H9 (cell line): ENCODE data around the gene SH2B2. TPM values are rescaled to one million over a fixed set of nuclear protein-coding genes. Genes with fewer than 3 reads are reported as not detected.
A peak's percentile ranks its signal among the peaks of the same experiment; 100 is the strongest.

Source experiments
- DNase-seq: peaks from one replicate; pipeline ENCODE4 v3.0.0-alpha.2; 2017
- H2AFZ ChIP-seq: one replicate; pipeline ENCODE4 v1.6.1; 2013; ENCODE audit warnings: mild to moderate bottlenecking, low read length, control low read depth, moderate library complexity
- H2AK5ac ChIP-seq: 2 replicates; pipeline ENCODE4 v1.6.1; 2013; ENCODE audit warnings: low read length, control low read depth, mixed read lengths; ENCODE audit not compliant: insufficient read length
- H2BK120ac ChIP-seq: one replicate; pipeline ENCODE4 v1.6.1; 2013; ENCODE audit warnings: low read depth, mild to moderate bottlenecking, low read length, control low read depth, inconsistent platforms; ENCODE audit not compliant: poor library complexity, severe bottlenecking
- H2BK12ac ChIP-seq: 2 replicates; pipeline ENCODE4 v1.6.1; 2013; ENCODE audit warnings: low read length, control low read depth, mixed read lengths, low read depth; ENCODE audit not compliant: insufficient read length
- H2BK15ac ChIP-seq: 2 replicates; pipeline ENCODE4 v1.6.1; 2013; ENCODE audit warnings: low read depth, low read length, control low read depth
- H2BK20ac ChIP-seq: one replicate; pipeline ENCODE4 v1.6.1; 2013; ENCODE audit warnings: low read depth, mild to moderate bottlenecking, low read length, control low read depth, inconsistent platforms; ENCODE audit not compliant: poor library complexity, severe bottlenecking
- H2BK5ac ChIP-seq: 2 replicates; pipeline ENCODE4 v1.6.1; 2013; ENCODE audit warnings: low read length, control low read depth, mixed read lengths; ENCODE audit not compliant: insufficient read length
- H3K14ac ChIP-seq: 2 replicates; pipeline ENCODE4 v1.6.1; 2013; ENCODE audit warnings: low read length, control low read depth; ENCODE audit not compliant: insufficient read depth
- H3K18ac ChIP-seq: 2 replicates; pipeline ENCODE4 v1.6.1; 2013; ENCODE audit warnings: low read depth, mild to moderate bottlenecking, mixed read lengths, low read length, control low read depth; ENCODE audit not compliant: insufficient read length
- H3K23ac ChIP-seq: 2 replicates; pipeline ENCODE4 v1.6.1; 2013; ENCODE audit warnings: low read length, control low read depth, mixed read lengths, low read depth; ENCODE audit not compliant: insufficient read length
- H3K23me2 ChIP-seq: 2 replicates; pipeline ENCODE4 v1.6.1; 2013; ENCODE audit warnings: low read depth, mild to moderate bottlenecking, mixed read lengths, low read length, control low read depth; ENCODE audit not compliant: insufficient read length, poor library complexity, severe bottlenecking
- H3K27ac ChIP-seq: 2 replicates; pipeline ENCODE4 v1.5.1; 2013; ENCODE audit warnings: low read length, control low read depth, mixed read lengths, low read depth; ENCODE audit not compliant: insufficient read length
- H3K27me3 ChIP-seq: 2 replicates; pipeline ENCODE4 v1.6.1; 2013; ENCODE audit warnings: low read length, control low read depth, inconsistent platforms; ENCODE audit not compliant: insufficient read depth
- H3K4ac ChIP-seq: 2 replicates; pipeline ENCODE4 v1.6.1; 2013; ENCODE audit warnings: low read depth, mild to moderate bottlenecking, control low read depth, inconsistent platforms, low read length, moderate library complexity
- H3K4me1 ChIP-seq: 2 replicates; pipeline ENCODE4 v1.6.1; 2013; ENCODE audit warnings: low read length, control low read depth, inconsistent platforms; ENCODE audit not compliant: insufficient read depth
- H3K4me2 ChIP-seq: 2 replicates; pipeline ENCODE4 v1.6.1; 2013; ENCODE audit warnings: low read length, control low read depth, mixed read lengths; ENCODE audit not compliant: insufficient read length, insufficient read depth
- H3K56ac ChIP-seq: 2 replicates; pipeline ENCODE4 v1.6.1; 2013; ENCODE audit warnings: low read depth, mild to moderate bottlenecking, mixed read lengths, low read length, control low read depth; ENCODE audit not compliant: insufficient read length
- H3K79me1 ChIP-seq: 2 replicates; pipeline ENCODE4 v1.6.1; 2013; ENCODE audit warnings: low read depth, mild to moderate bottlenecking, moderate library complexity, low read length, control low read depth, inconsistent platforms; ENCODE audit not compliant: insufficient read depth, poor library complexity, severe bottlenecking
- H3K79me2 ChIP-seq: 2 replicates; pipeline ENCODE4 v1.6.1; 2013; ENCODE audit warnings: low read length, control low read depth, inconsistent platforms; ENCODE audit not compliant: insufficient read depth
- H3K9ac ChIP-seq: 2 replicates; pipeline ENCODE4 v1.6.1; 2013; ENCODE audit warnings: low read length, control low read depth, mixed read lengths; ENCODE audit not compliant: insufficient read length; ENCODE audit errors: extremely low read depth
- H3K9me3 ChIP-seq: one replicate; pipeline ENCODE4 v1.6.1; 2013; ENCODE audit warnings: low read depth, low read length, inconsistent platforms; ENCODE audit not compliant: control insufficient read depth
- H3T11ph ChIP-seq: one replicate; pipeline ENCODE4 v1.6.1; 2013; ENCODE audit warnings: mild to moderate bottlenecking, low read length, control low read depth, inconsistent platforms
- H4K20me1 ChIP-seq: one replicate; pipeline ENCODE4 v1.6.1; 2013; ENCODE audit not compliant: control insufficient read depth, insufficient read length, insufficient read depth
- H4K5ac ChIP-seq: 2 replicates; pipeline ENCODE4 v1.6.1; 2013; ENCODE audit warnings: low read depth, mild to moderate bottlenecking, mixed read lengths, low read length, control low read depth; ENCODE audit not compliant: insufficient read length
- H4K8ac ChIP-seq: replicated peaks from 2 replicates; pipeline ENCODE4 v1.6.1; 2013; ENCODE audit warnings: low read length, control low read depth, mixed read lengths, low read depth; ENCODE audit not compliant: insufficient read length
- H4K91ac ChIP-seq: 2 replicates; pipeline ENCODE4 v1.6.1; 2013; ENCODE audit warnings: low read depth, mild to moderate bottlenecking, moderate library complexity, mixed read lengths, low read length, control low read depth; ENCODE audit not compliant: insufficient read length
- H3K27ac Mint-ChIP-seq, 3 experiments: 2 replicates in 2 of 3; 3 replicates in 1 of 3; pipeline ENCODE4 v1.8.0; 2020 to 2021; ENCODE audit warnings: mixed read lengths in 3 of 3, mild to moderate bottlenecking in 1 of 3, moderate library complexity in 1 of 3
- H3K27me3 Mint-ChIP-seq: 2 replicates; pipeline ENCODE4 v1.8.0; 2021; ENCODE audit warnings: low read depth, mild to moderate bottlenecking, moderate library complexity, mixed read lengths
- H3K36me3 Mint-ChIP-seq, 3 experiments: 2 replicates in 2 of 3; 3 replicates in 1 of 3; pipeline ENCODE4 v1.8.0; 2020 to 2021; ENCODE audit warnings: low read depth in 3 of 3, mixed read lengths in 3 of 3; ENCODE audit not compliant: insufficient read depth in 1 of 3
- H3K4me1 Mint-ChIP-seq, 2 experiments: 2 replicates each; pipeline ENCODE4 v1.8.0; 2020; ENCODE audit warnings: mixed read lengths in 2 of 2
- H3K4me3 Mint-ChIP-seq, 2 experiments: 2 replicates in 1 of 2; 3 replicates in 1 of 2; pipeline ENCODE4 v1.8.0; 2020 to 2021; ENCODE audit warnings: mild to moderate bottlenecking in 2 of 2, mixed read lengths in 2 of 2, moderate library complexity in 1 of 2
- H3K9me3 Mint-ChIP-seq, 2 experiments: 2 replicates in 1 of 2; 3 replicates in 1 of 2; pipeline ENCODE4 v1.8.0; 2020; ENCODE audit warnings: mild to moderate bottlenecking in 2 of 2, mixed read lengths in 2 of 2, moderate library complexity in 1 of 2
- WGBS: extraction: QIAGEN DNeasy Blood & Tissue Kit; methylation state at CpG from one replicate; pipeline ENCODE4 v1.1.7; 2013; ENCODE audit warnings: missing lambda C conversion rate, low lambda C conversion rate, mixed read lengths; ENCODE audit not compliant: insufficient read length; ENCODE audit errors: extremely low coverage; 5-methylcytosine and 5-hydroxymethylcytosine counted together
- total RNA-seq: library from RNA; stranded (reverse); gene quantifications from 2 replicates; pipeline ENCODE4 v1.2.1, GENCODE V29; 2021
- TF ChIP-seq, protein P1 (sequence below): fragments of 200-600 bp; sonication (generic); conservative IDR thresholded peaks from 3 replicates; pipeline ENCODE4 v1.8.0; 2021; ENCODE audit warnings: antibody characterized with exemption, mild to moderate bottlenecking

The SH2B2 gene
- total RNA-seq, 1 experiment from 2014 or later = 10.4 TPM

DNA sequence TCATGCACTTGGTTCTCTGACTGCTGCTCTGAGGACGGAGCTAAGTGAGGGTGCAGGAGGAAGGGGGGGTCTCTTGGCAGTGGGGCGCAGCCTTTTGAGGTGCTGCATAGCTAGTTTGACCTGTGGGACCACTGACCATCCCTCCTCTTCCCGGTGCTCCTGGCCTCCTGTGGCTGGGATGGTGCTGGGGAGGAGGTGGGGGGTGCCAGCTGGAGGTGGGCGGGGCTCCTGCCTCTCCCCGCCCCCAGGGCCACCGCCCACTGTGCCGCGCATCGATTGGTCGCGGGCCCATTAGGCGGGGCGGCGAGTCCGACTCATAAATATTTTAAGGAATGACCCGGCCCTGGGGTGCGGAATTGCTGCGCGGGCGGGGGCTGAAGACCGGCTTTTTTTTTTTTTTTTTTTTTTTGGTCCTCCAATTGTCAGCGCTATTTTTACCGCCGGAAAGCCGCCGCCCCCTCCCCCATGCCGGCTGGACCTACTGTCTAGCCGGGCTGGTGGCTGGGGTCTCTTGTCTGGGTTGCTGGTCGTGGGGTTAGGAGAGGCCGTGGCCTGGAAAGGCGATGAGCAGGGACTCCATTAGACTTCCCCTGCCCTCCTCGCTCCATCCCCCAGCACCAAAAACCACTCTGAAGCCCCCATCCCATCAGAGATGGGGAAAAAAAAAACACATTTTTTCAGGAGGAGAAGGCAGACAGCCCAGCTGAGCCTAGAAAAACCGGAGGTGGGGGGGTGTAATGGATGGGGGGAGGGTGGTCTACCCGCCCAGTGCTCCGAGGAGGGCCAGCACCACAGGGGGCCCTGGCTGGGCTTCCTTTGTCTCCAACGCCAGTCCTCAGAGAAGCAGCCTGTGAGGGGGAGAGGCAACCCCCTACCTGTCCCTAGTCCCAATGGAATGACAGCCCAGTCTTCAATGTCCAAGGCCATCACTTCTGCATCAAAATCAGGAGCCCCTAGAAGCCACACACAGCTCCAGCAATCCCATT is 6.4 kb downstream of the SH2B2 start:
- no peak overlapping the region for H3K27ac Mint-ChIP-seq
- H3K4me2 ChIP-seq = peak overlapping the region; percentile 18
- H3K23me2 ChIP-seq = peaks cover 3% of the 10 kb centered on the region
- peaks cover 32 to 49% of the 10 kb centered on the region in 2 experiments for H3K4me1 Mint-ChIP-seq
- H3K18ac ChIP-seq = no peak overlapping the region
- no peak overlapping the region for H3K27ac ChIP-seq
- H3K79me2 ChIP-seq = no peaks in the 10 kb centered on the region
- H2BK20ac ChIP-seq = no peak overlapping the region
- no peak overlapping the region for H3K9ac ChIP-seq
- H2BK5ac ChIP-seq = no peak overlapping the region
- no peak overlapping the region for H3T11ph ChIP-seq
- no peaks in the 10 kb centered on the region for H3K36me3 Mint-ChIP-seq
- peaks cover 2% of the 10 kb centered on the region for H4K20me1 ChIP-seq
- TF ChIP-seq, protein P1, sequence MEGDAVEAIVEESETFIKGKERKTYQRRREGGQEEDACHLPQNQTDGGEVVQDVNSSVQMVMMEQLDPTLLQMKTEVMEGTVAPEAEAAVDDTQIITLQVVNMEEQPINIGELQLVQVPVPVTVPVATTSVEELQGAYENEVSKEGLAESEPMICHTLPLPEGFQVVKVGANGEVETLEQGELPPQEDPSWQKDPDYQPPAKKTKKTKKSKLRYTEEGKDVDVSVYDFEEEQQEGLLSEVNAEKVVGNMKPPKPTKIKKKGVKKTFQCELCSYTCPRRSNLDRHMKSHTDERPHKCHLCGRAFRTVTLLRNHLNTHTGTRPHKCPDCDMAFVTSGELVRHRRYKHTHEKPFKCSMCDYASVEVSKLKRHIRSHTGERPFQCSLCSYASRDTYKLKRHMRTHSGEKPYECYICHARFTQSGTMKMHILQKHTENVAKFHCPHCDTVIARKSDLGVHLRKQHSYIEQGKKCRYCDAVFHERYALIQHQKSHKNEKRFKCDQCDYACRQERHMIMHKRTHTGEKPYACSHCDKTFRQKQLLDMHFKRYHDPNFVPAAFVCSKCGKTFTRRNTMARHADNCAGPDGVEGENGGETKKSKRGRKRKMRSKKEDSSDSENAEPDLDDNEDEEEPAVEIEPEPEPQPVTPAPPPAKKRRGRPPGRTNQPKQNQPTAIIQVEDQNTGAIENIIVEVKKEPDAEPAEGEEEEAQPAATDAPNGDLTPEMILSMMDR = no peak
- H2AK5ac ChIP-seq = no peak overlapping the region
- no peak overlapping the region for H2BK12ac ChIP-seq
- no peak overlapping the region for H4K8ac ChIP-seq
- no peak overlapping the region for H4K5ac ChIP-seq
- H3K27me3 ChIP-seq = no peaks in the 10 kb centered on the region
- H2BK120ac ChIP-seq = no peak overlapping the region
- H3K4ac ChIP-seq = no peak overlapping the region
- no peak overlapping the region for H4K91ac ChIP-seq
- no peaks in the 10 kb centered on the region for H3K79me1 ChIP-seq
- peak overlapping the region; percentile 58 to 72 for H3K4me3 Mint-ChIP-seq
- peaks cover 13% of the 10 kb centered on the region for H3K27me3 Mint-ChIP-seq
- no peaks in the 10 kb centered on the region for H3K4me1 ChIP-seq
- no peak for DNase-seq
- no peaks in the 10 kb centered on the region for H3K9me3 ChIP-seq
- H3K14ac ChIP-seq = no peak overlapping the region
- no CpG with 5 or more reads among the region's 36 CpGs for WGBS
- no peak overlapping the region for H2BK15ac ChIP-seq
- H3K56ac ChIP-seq = no peak overlapping the region
- H3K23ac ChIP-seq = no peak overlapping the region
- H2AFZ ChIP-seq = no peak overlapping the region
- no peaks in the 10 kb centered on the region; a peak in 1 of 5 replicates for H3K9me3 Mint-ChIP-seq
